H1 (cell line): ENCODE results near the gene PSME3. TPM values are rescaled to one million over a fixed set of nuclear protein-coding genes. Genes with fewer than 3 reads are reported as not detected.

Source experiments
- CTCF ChIA-PET: fragments of 300-600 bp; sonication (Branson Sonifier 250); formaldehyde crosslinking; loops from one replicate; lab custom pipeline; 2021; ENCODE audit not compliant: partially characterized antibody; lab: Charles Lee
- POLR2A ChIA-PET: fragments of 300-600 bp; sonication (Branson Sonifier 250); formaldehyde crosslinking; loops from one replicate; lab custom pipeline; 2021; ENCODE audit warnings: inconsistent platforms; ENCODE audit not compliant: partially characterized antibody; lab: Charles Lee
- DNase-seq, 2 experiments: peaks; one replicate each; pipeline versions ENCODE4 v3.0.0 to v3.0.0-alpha.2; 2010 to 2022; ENCODE audit warnings: low spot score in 2 of 2, low read depth in 1 of 2, mixed read lengths in 1 of 2
- FAIRE-seq: peaks from 2 replicates; lab custom pipeline; 2011; peaks lifted over from hg19 to GRCh38; lab: Jason Lieb, UNC
- H2AFZ ChIP-seq: 2 replicates; pipeline ENCODE4 v1.8.1; 2012; ENCODE audit warnings: low read length, inconsistent platforms
- H2AK5ac ChIP-seq: 2 replicates; pipeline ENCODE4 v1.6.1; 2013; ENCODE audit warnings: low read depth, low read length
- H2BK120ac ChIP-seq: replicated peaks from 2 replicates; pipeline ENCODE3; 2013; ENCODE audit warnings: low read depth, low read length, inconsistent platforms
- H2BK12ac ChIP-seq: 2 replicates; pipeline ENCODE4 v1.6.1; 2013; ENCODE audit warnings: low read depth, low read length
- H2BK15ac ChIP-seq: 2 replicates; pipeline ENCODE4 v1.6.1; 2013; ENCODE audit warnings: low read length
- H2BK20ac ChIP-seq: 2 replicates; pipeline ENCODE4 v1.6.1; 2013; ENCODE audit warnings: low read length
- H2BK5ac ChIP-seq: 2 replicates; pipeline ENCODE4 v1.6.1; 2013; ENCODE audit warnings: low read depth, low read length
- H3K14ac ChIP-seq: 2 replicates; pipeline ENCODE4 v1.6.1; 2013; ENCODE audit warnings: inconsistent platforms; ENCODE audit not compliant: insufficient read length
- H3K18ac ChIP-seq: 2 replicates; pipeline ENCODE4 v1.6.1; 2013; ENCODE audit warnings: low read length; ENCODE audit errors: extremely low read depth
- H3K23ac ChIP-seq: 2 replicates; pipeline ENCODE4 v1.6.1; 2013; ENCODE audit warnings: inconsistent platforms; ENCODE audit not compliant: insufficient read length
- H3K23me2 ChIP-seq: 2 replicates; pipeline ENCODE4 v1.6.1; 2013; ENCODE audit warnings: low read depth, low read length
- H3K27ac ChIP-seq: 2 replicates; pipeline ENCODE4 v1.6.1; 2011; ENCODE audit warnings: low read depth, low read length, inconsistent platforms
- H3K27me3 ChIP-seq, 4 experiments: replicated peaks in 1 of 4; 1 replicate in 1 of 4; 2 replicates in 3 of 4; pipeline versions ENCODE4 v1.6.1 to v1.8.1; 2011 to 2013; ENCODE audit warnings: low read length in 3 of 4, mild to moderate bottlenecking in 3 of 4, inconsistent platforms in 2 of 4, mixed read lengths in 2 of 4, moderate library complexity in 1 of 4; ENCODE audit not compliant: control insufficient read depth in 3 of 4, insufficient read depth in 3 of 4; ENCODE audit errors: extremely low read depth in 1 of 4
- H3K36me3 ChIP-seq, 4 experiments: 2 replicates each; pipeline versions ENCODE4 v1.6.1 to v1.8.1; 2011 to 2013; ENCODE audit warnings: mild to moderate bottlenecking in 4 of 4, low read length in 3 of 4, moderate library complexity in 2 of 4, control low read depth in 1 of 4, inconsistent platforms in 1 of 4; ENCODE audit not compliant: insufficient read depth in 4 of 4, control insufficient read depth in 2 of 4
- H3K4ac ChIP-seq: replicated peaks from 2 replicates; pipeline ENCODE3; 2013; ENCODE audit warnings: low read length, low read depth, mixed read lengths, inconsistent platforms; ENCODE audit not compliant: insufficient read length
- H3K4me1 ChIP-seq, 4 experiments: replicated peaks in 1 of 4; 1 replicate in 1 of 4; 2 replicates in 3 of 4; pipeline versions ENCODE4 v1.6.1 to v1.8.1; 2011 to 2013; ENCODE audit warnings: low read length in 3 of 4, inconsistent platforms in 2 of 4, mixed read lengths in 1 of 4; ENCODE audit not compliant: insufficient read depth in 4 of 4, control insufficient read depth in 3 of 4
- H3K4me2 ChIP-seq, 2 experiments: 2 replicates each; pipeline versions ENCODE4 v1.6.1 to v1.8.1; 2011 to 2013; ENCODE audit warnings: low read depth in 2 of 2, low read length in 2 of 2, control low read depth in 1 of 2, inconsistent platforms in 1 of 2, mild to moderate bottlenecking in 1 of 2; ENCODE audit not compliant: insufficient read depth in 1 of 2
- H3K4me3 ChIP-seq, 4 experiments: fragments of 200-600, 300-600 bp in 1 of 4; sonication (generic), shearing (Covaris generic), sonication (Bioruptor Twin) in 1 of 4; 2 replicates each; pipeline versions ENCODE4 v1.5.1 to v1.8.1; 2011 to 2016; ENCODE audit warnings: low read length in 4 of 4, low read depth in 3 of 4, control low read depth in 2 of 4, inconsistent platforms in 2 of 4, mild to moderate bottlenecking in 2 of 4, mixed read lengths in 1 of 4, moderate library complexity in 1 of 4; ENCODE audit not compliant: insufficient read depth in 2 of 4; ENCODE audit errors: extremely low read depth in 1 of 4
- H3K56ac ChIP-seq: replicated peaks from 2 replicates; pipeline ENCODE3; 2013; ENCODE audit warnings: low read depth, mild to moderate bottlenecking, mixed read lengths, low read length, inconsistent platforms; ENCODE audit not compliant: insufficient read length
- H3K79me1 ChIP-seq: 2 replicates; pipeline ENCODE4 v1.6.1; 2013; ENCODE audit warnings: low read depth, low read length, control low read depth
- H3K79me2 ChIP-seq, 2 experiments: 2 replicates each; pipeline versions ENCODE4 v1.6.1 to v1.8.1; 2012 to 2013; ENCODE audit warnings: low read length in 2 of 2, mild to moderate bottlenecking in 2 of 2, inconsistent platforms in 1 of 2; ENCODE audit not compliant: insufficient read depth in 2 of 2, control insufficient read depth in 1 of 2
- H3K9ac ChIP-seq, 4 experiments: replicated peaks in 1 of 4; 1 replicate in 1 of 4; 2 replicates in 3 of 4; pipeline versions ENCODE4 v1.6.1 to v1.8.1; 2011 to 2013; ENCODE audit warnings: low read depth in 3 of 4, low read length in 3 of 4, control low read depth in 2 of 4, mild to moderate bottlenecking in 2 of 4, moderate library complexity in 2 of 4, inconsistent platforms in 1 of 4; ENCODE audit errors: extremely low read depth in 1 of 4
- H3K9me3 ChIP-seq, 2 experiments: 2 replicates each; pipeline versions ENCODE4 v1.6.1 to v1.8.1; 2012 to 2013; ENCODE audit warnings: mild to moderate bottlenecking in 2 of 2, moderate library complexity in 2 of 2, control low read depth in 1 of 2, inconsistent platforms in 1 of 2, low read depth in 1 of 2, low read length in 1 of 2, mixed read lengths in 1 of 2; ENCODE audit not compliant: insufficient read depth in 2 of 2
- H4K20me1 ChIP-seq, 2 experiments: replicated peaks in 1 of 2; 2 replicates each; pipeline versions ENCODE3 to v1.8.1; 2011 to 2013; ENCODE audit warnings: inconsistent platforms in 2 of 2, low read length in 2 of 2, mild to moderate bottlenecking in 1 of 2; ENCODE audit not compliant: insufficient read depth in 2 of 2, control insufficient read depth in 1 of 2
- H4K5ac ChIP-seq: 2 replicates; pipeline ENCODE4 v1.6.1; 2013; ENCODE audit warnings: low read length, low read depth, mixed read lengths, inconsistent platforms; ENCODE audit not compliant: insufficient read length
- H4K8ac ChIP-seq: 2 replicates; pipeline ENCODE4 v1.8.0; 2013; ENCODE audit warnings: mild to moderate bottlenecking, moderate library complexity, low read length, inconsistent platforms; ENCODE audit not compliant: insufficient read depth; ENCODE audit errors: extremely low read depth
- H4K91ac ChIP-seq: replicated peaks from 2 replicates; pipeline ENCODE3; 2013; ENCODE audit warnings: low read length, mixed read lengths, inconsistent platforms; ENCODE audit not compliant: insufficient read length
- EZH2 ChIP-seq: fragments of 200-600 bp; sonication (generic); IDR thresholded peaks from 2 replicates; pipeline ENCODE4 v1.7.1; 2012; ENCODE audit warnings: low read depth, mild to moderate bottlenecking, moderate library complexity, low read length, inconsistent platforms; ENCODE audit not compliant: severe bottlenecking
- GABPA ChIP-seq: IDR thresholded peaks from 2 replicates; pipeline ENCODE4 v1.6.1; 2011; ENCODE audit warnings: mild to moderate bottlenecking, low read length, moderate library complexity, borderline replicate concordance; ENCODE audit not compliant: insufficient read depth
- GTF2F1 ChIP-seq: IDR thresholded peaks from 2 replicates; pipeline ENCODE4 v1.6.1; 2012; ENCODE audit warnings: low read depth, low read length, improper control_type of control experiment, borderline replicate concordance
- KDM5A ChIP-seq: fragments of 200-600 bp; IDR thresholded peaks from 2 replicates; pipeline ENCODE4 v1.7.1; 2012; ENCODE audit warnings: mild to moderate bottlenecking, low read length, inconsistent platforms, mixed read lengths
- MAX ChIP-seq: IDR thresholded peaks from 2 replicates; pipeline ENCODE4 v1.6.1; 2012; ENCODE audit warnings: inconsistent platforms
- NANOG ChIP-seq: IDR thresholded peaks from 2 replicates; pipeline ENCODE4 v1.6.1; 2011; ENCODE audit warnings: low read length, low read depth, mild to moderate bottlenecking, inconsistent platforms; ENCODE audit not compliant: insufficient read depth, poor library complexity, severe bottlenecking
- RNF2 ChIP-seq: fragments of 200-900, 300-1000 bp; sonication (generic); IDR thresholded peaks from 2 replicates; pipeline ENCODE4 v1.7.1; 2016; ENCODE audit warnings: borderline replicate concordance, low read depth, mild to moderate bottlenecking, antibody characterized with exemption, low read length; ENCODE audit not compliant: poor library complexity, severe bottlenecking; ENCODE audit errors: missing control alignments
- SAP30 ChIP-seq: fragments of 300-600 bp; sonication (generic); IDR thresholded peaks from 2 replicates; pipeline ENCODE4 v1.7.1; 2012; ENCODE audit warnings: low read length, moderate library complexity, mild to moderate bottlenecking, inconsistent platforms; ENCODE audit not compliant: insufficient read depth, insufficient replicate concordance
- SIN3A ChIP-seq, 2 experiments: IDR thresholded peaks in 1 of 2; conservative IDR thresholded peaks in 1 of 2; 2 replicates each; pipeline ENCODE4 v1.6.1; 2011 to 2012; ENCODE audit warnings: low read length in 2 of 2, improper control_type of control experiment in 1 of 2, low read depth in 1 of 2, mild to moderate bottlenecking in 1 of 2
- SIX5 ChIP-seq: IDR thresholded peaks from 2 replicates; pipeline ENCODE4 v1.6.1; 2011; ENCODE audit warnings: mild to moderate bottlenecking, low read depth, low read length
- SP1 ChIP-seq: IDR thresholded peaks from 2 replicates; pipeline ENCODE4 v1.6.1; 2011; ENCODE audit warnings: low read depth, low read length
- TAF7 ChIP-seq: optimal IDR thresholded peaks from 2 replicates; pipeline ENCODE3; 2011; ENCODE audit warnings: low read depth, mild to moderate bottlenecking, inconsistent platforms, low read length, moderate library complexity, borderline replicate concordance
- YY1 ChIP-seq: IDR thresholded peaks from 2 replicates; pipeline ENCODE4 v1.6.1; 2011; ENCODE audit warnings: low read depth, mild to moderate bottlenecking, low read length
- WGBS, 2 experiments: shearing (Covaris generic) in 1 of 2; methylation state at CpG; one replicate each; pipeline versions ENCODE4 v1.1.6 to v1.1.7; 2013 to 2015; ENCODE audit warnings: low lambda C conversion rate in 2 of 2, mixed read lengths in 2 of 2, inconsistent platforms in 1 of 2, low coverage in 1 of 2, missing lambda C conversion rate in 1 of 2; ENCODE audit not compliant: insufficient replicate concordance in 2 of 2, insufficient coverage in 1 of 2, insufficient read length in 1 of 2; ENCODE audit errors: extremely low coverage in 1 of 2, missing lambda C conversion rate in 1 of 2; 5-methylcytosine and 5-hydroxymethylcytosine counted together
- polyA plus RNA-seq, 7 experiments: library from polyadenylated mRNA; depleted of rRNA in 3 of 7; stranded (reverse) in 5 of 7; unstranded in 2 of 7; fragments of >200 nt in 5 of 7; fragments of 200-250 nt in 2 of 7; gene quantifications; 1 replicate in 5 of 7; 2 replicates in 1 of 7; 4 replicates in 1 of 7; pipeline versions ENCODE4 v1.2.1 to v1.2.3, GENCODE V29; 2011 to 2013; ENCODE audit warnings: missing spikeins in 2 of 7, mixed read lengths in 2 of 7
- total RNA-seq: library from RNA; stranded (reverse); fragmentation: NEBNext Ultra II Directional; extraction: Animal tissue kit (Norgen Biotek cat#: 25700); gene quantifications from 2 replicates; pipeline ENCODE4 v1.2.1, GENCODE V29; 2021

The PSME3 gene
- total and polyA plus RNA-seq, 2 of the 8 experiments (the other 6 are each of a cell fraction or from before 2014, with no cell fraction given) = 149 to 224 TPM

GRCh38 chr17:42845556-42845917 lies 12.3 kb downstream of the PSME3 start:
- Histone ChIP-seq H3K4me1 (no peaks in the 10 kb centered on the region; a peak in 1 of 7 replicates), H3K9ac (no peak overlapping the region), H3K79me2 (no peaks in the 10 kb centered on the region), H2BK20ac (no peak overlapping the region), H3K14ac (no peak overlapping the region), H3K4me2 (no peak overlapping the region), H2BK12ac (no peak overlapping the region), H3K23me2 (no peaks in the 10 kb centered on the region), H3K23ac (no peak overlapping the region), H3K9me3 (no peaks in the 10 kb centered on the region), H4K8ac (no peak overlapping the region), H4K20me1 (peaks cover 13 to 19% of the 10 kb centered on the region in 2 experiments), H3K4me3 (no peak overlapping the region), H4K5ac (no peak overlapping the region), H2BK15ac (no peak overlapping the region), H3K27me3 (no peaks in the 10 kb centered on the region; a peak in 1 of 7 replicates), H3K27ac (no peak overlapping the region), H4K91ac (no peak overlapping the region), H2AFZ (no peak overlapping the region), H3K18ac (no peak overlapping the region), H2AK5ac (no peak overlapping the region), H3K4ac (no peak overlapping the region), H2BK120ac (no peak overlapping the region), H3K79me1 (no peaks in the 10 kb centered on the region), H3K36me3 (peaks cover 21 to 49% (median 36%) of the 10 kb centered on the region in 4 experiments), H3K56ac (no peak overlapping the region), H2BK5ac (no peak overlapping the region)
- ChIA-PET CTCF (interaction anchor here (0.7 to 8.9 kb wide), 15 partner anchors 10 to 130 kb away, joined by 3 to 141 read pairs (median 5); no protein-coding TSS in a partner anchor), POLR2A (interaction anchor here (0.7 to 10.4 kb wide), 21 partner anchors 9 to 194 kb away, joined by 3 to 111 read pairs (median 4); partner anchors contain the start of genes AARSD1, PSME3 and RPL27)
- WGBS, 2 experiments = 91% methylated on average over 12 of the region's 12 CpGs; no CpG with 5 or more reads in 1 of the 2 experiments
- DNase-seq (no peak), FAIRE-seq (no peak)
- TF ChIP-seq SIX5 (no peak), GABPA (no peak), GTF2F1 (no peak), TAF7 (no peak), SP1 (no peak), RNF2 (no peak), MAX (no peak), SIN3A (conservative IDR thresholded peaks at IDR 0.05 in 1 of 2, IDR thresholded peaks at IDR 0.05 in 1 of 2; ENCODE audit: low read depth in 1 of 2, low read length in 2 of 2) (no peak), EZH2 (no peak), SAP30 (no peak), NANOG (no peak), YY1 (no peak), KDM5A (no peak)
